ENCODE data around the gene FES. TPM values are rescaled to one million over a fixed set of nuclear protein-coding genes. Genes with fewer than 3 reads are reported as not detected.
A peak's percentile ranks its signal among the peaks of the same experiment; 100 is the strongest.

The FES gene
- total and polyA plus RNA-seq, 10 of the 15 experiments (the other 5 are each of a cell fraction or from before 2014, with no cell fraction given): 0.07 to 23.9 (median 9.9) TPM

DNA sequence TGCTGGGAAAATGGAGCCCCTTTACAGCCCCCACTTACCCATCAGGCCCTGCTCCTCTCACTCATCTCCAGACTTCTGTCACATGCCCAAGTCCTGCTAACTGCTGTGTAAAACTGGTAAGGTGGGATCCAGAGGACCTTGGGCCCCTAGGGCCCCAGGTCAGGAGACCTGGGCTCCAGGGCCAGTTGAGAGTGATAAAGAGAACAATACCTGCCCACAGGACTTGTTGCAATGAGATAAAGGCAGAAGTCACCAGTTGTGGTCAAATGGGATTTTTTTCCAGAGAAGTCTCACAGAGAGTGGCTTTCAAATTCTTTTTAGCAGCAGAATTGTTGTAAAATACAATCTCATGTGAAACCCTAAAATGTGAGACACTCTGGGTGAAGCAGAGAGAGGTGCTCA is 15.2 kb upstream of the FES start:
- ATAC-seq (no peak), FAIRE-seq (peak; percentile 44), DNase-seq (ENCODE audit: low read depth, low spot score) (no peak)
- no peak overlapping the region for H3K4me3 ChIP-seq
- POLR2A ChIA-PET: interaction anchor here (0.5 to 1.9 kb wide), 4 partner anchors 30 to 152 kb away, joined by 3 to 4 read pairs (median 3); partner anchors contain the start of genes BLM and MAN2A2
- H3K27ac ChIP-seq (ENCODE audit: control insufficient read depth, insufficient read depth): no peak overlapping the region
- no TSS peak for BruUV-seq (replicated peaks)
- intact Hi-C loops (cut with micrococcal nuclease; ENCODE audit: unreplicated experiment): no loop called here
- no peaks in the 10 kb centered on the region for H3K9me3 ChIP-seq (replicated peaks; ENCODE audit: control insufficient read depth, insufficient read depth, low read length)
- SMC1A ChIA-PET (ENCODE audit: uncharacterized antibody, unreplicated experiment): interaction anchor here (1.4 kb wide), 1 partner anchor 14 kb away, joined by 3 read pairs; no protein-coding TSS in a partner anchor
- H3K27me3 ChIP-seq (replicated peaks in 1 of 2; ENCODE audit: control insufficient read depth in 2 of 2, insufficient read depth in 2 of 2, low read length in 1 of 2): no peaks in the 10 kb centered on the region
- CTCF ChIA-PET: interaction anchor here (2.7 kb wide), 1 partner anchor 17 kb away, joined by 9 read pairs; no protein-coding TSS in a partner anchor
- peaks cover 28% of the 10 kb centered on the region for H3K4me1 ChIP-seq (ENCODE audit: control insufficient read depth, insufficient read depth, low read length)
- in situ Hi-C loops (cut with MboI): no loop called here
- peaks cover 4% of the 10 kb centered on the region; the same call in 1 of the 2 replicates for H4K20me1 ChIP-seq (ENCODE audit: control insufficient read depth, insufficient read depth)
- peaks cover 29% of the 10 kb centered on the region for H3K79me2 ChIP-seq (ENCODE audit: control insufficient read depth, insufficient read depth, low read length)
- no peak overlapping the region for H2AFZ ChIP-seq (ENCODE audit: control insufficient read depth, low read depth, low read length)
- H3K9ac ChIP-seq (ENCODE audit: control insufficient read depth, insufficient read depth, low read length): peak overlapping the region; percentile 27; the same call in 1 of the 2 replicates
- no peaks in the 10 kb centered on the region for H3K36me3 ChIP-seq (ENCODE audit: control insufficient read depth in 2 of 2, insufficient read depth in 2 of 2, low read length in 1 of 2)
- RAD21 ChIA-PET (ENCODE audit: unreplicated experiment): interaction anchor here (0.6 kb wide), 1 partner anchor 14 kb away, joined by 3 read pairs; no protein-coding TSS in a partner anchor
- peak overlapping the region; percentile 86 for H3K4me2 ChIP-seq (ENCODE audit: control insufficient read depth, insufficient read depth)
- TF ChIP-seq POU2F2 (IDR thresholded peaks at IDR 0.05; ENCODE audit: borderline replicate concordance, low read depth, low read length): no peak
- TF ChIP-seq CREB1 (IDR thresholded peaks at IDR 0.05; ENCODE audit: low read depth): 0 out of 2 replicates have a peak, but pooled peaks have one; percentile 12
- peak; percentile 38; the same call in 1 of the 2 replicates for TF ChIP-seq RUNX3 (IDR thresholded peaks at IDR 0.05; ENCODE audit: low read length)
- TF ChIP-seq, protein P1, sequence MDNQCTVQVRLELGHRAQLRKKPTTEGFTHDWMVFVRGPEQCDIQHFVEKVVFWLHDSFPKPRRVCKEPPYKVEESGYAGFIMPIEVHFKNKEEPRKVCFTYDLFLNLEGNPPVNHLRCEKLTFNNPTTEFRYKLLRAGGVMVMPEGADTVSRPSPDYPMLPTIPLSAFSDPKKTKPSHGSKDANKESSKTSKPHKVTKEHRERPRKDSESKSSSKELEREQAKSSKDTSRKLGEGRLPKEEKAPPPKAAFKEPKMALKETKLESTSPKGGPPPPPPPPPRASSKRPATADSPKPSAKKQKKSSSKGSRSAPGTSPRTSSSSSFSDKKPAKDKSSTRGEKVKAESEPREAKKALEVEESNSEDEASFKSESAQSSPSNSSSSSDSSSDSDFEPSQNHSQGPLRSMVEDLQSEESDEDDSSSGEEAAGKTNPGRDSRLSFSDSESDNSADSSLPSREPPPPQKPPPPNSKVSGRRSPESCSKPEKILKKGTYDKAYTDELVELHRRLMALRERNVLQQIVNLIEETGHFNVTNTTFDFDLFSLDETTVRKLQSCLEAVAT (IDR thresholded peaks at IDR 0.05): no peak
- TF ChIP-seq, protein P2, sequence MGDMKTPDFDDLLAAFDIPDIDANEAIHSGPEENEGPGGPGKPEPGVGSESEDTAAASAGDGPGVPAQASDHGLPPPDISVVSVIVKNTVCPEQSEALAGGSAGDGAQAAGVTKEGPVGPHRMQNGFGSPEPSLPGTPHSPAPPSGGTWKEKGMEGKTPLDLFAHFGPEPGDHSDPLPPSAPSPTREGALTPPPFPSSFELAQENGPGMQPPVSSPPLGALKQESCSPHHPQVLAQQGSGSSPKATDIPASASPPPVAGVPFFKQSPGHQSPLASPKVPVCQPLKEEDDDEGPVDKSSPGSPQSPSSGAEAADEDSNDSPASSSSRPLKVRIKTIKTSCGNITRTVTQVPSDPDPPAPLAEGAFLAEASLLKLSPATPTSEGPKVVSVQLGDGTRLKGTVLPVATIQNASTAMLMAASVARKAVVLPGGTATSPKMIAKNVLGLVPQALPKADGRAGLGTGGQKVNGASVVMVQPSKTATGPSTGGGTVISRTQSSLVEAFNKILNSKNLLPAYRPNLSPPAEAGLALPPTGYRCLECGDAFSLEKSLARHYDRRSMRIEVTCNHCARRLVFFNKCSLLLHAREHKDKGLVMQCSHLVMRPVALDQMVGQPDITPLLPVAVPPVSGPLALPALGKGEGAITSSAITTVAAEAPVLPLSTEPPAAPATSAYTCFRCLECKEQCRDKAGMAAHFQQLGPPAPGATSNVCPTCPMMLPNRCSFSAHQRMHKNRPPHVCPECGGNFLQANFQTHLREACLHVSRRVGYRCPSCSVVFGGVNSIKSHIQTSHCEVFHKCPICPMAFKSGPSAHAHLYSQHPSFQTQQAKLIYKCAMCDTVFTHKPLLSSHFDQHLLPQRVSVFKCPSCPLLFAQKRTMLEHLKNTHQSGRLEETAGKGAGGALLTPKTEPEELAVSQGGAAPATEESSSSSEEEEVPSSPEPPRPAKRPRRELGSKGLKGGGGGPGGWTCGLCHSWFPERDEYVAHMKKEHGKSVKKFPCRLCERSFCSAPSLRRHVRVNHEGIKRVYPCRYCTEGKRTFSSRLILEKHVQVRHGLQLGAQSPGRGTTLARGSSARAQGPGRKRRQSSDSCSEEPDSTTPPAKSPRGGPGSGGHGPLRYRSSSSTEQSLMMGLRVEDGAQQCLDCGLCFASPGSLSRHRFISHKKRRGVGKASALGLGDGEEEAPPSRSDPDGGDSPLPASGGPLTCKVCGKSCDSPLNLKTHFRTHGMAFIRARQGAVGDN (IDR thresholded peaks at IDR 0.05): peak; percentile 48; the same call in 1 of the 2 replicates
- TF ChIP-seq, protein P3, sequence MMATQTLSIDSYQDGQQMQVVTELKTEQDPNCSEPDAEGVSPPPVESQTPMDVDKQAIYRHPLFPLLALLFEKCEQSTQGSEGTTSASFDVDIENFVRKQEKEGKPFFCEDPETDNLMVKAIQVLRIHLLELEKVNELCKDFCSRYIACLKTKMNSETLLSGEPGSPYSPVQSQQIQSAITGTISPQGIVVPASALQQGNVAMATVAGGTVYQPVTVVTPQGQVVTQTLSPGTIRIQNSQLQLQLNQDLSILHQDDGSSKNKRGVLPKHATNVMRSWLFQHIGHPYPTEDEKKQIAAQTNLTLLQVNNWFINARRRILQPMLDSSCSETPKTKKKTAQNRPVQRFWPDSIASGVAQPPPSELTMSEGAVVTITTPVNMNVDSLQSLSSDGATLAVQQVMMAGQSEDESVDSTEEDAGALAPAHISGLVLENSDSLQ (IDR thresholded peaks at IDR 0.05): no peak
- TF ChIP-seq TARDBP (IDR thresholded peaks at IDR 0.05; ENCODE audit: borderline replicate concordance): no peak
- no peak for TF ChIP-seq STAT1 (conservative IDR thresholded peaks at IDR 0.05)
- TF ChIP-seq ZNF274 (IDR thresholded peaks at IDR 0.05; ENCODE audit: insufficient read depth, insufficient read length): no peak
- TF ChIP-seq BHLHE40 (IDR thresholded peaks at IDR 0.05; ENCODE audit: borderline replicate concordance in 1 of 2, low read depth in 2 of 2, low read length in 1 of 2): peak; percentile 10 to 23; a peak in 1 of 4 replicates
- TF ChIP-seq, protein P4, sequence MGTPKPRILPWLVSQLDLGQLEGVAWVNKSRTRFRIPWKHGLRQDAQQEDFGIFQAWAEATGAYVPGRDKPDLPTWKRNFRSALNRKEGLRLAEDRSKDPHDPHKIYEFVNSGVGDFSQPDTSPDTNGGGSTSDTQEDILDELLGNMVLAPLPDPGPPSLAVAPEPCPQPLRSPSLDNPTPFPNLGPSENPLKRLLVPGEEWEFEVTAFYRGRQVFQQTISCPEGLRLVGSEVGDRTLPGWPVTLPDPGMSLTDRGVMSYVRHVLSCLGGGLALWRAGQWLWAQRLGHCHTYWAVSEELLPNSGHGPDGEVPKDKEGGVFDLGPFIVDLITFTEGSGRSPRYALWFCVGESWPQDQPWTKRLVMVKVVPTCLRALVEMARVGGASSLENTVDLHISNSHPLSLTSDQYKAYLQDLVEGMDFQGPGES (IDR thresholded peaks at IDR 0.05): no peak
- TF ChIP-seq CREM (IDR thresholded peaks at IDR 0.05; ENCODE audit: low read depth): no peak
- no peak for TF ChIP-seq SMAD1 (IDR thresholded peaks at IDR 0.05; ENCODE audit: low read depth, partially characterized antibody)
- no peak for TF ChIP-seq ASH2L (IDR thresholded peaks at IDR 0.05; ENCODE audit: borderline replicate concordance, low read depth)
- no peak for TF ChIP-seq SIX5 (IDR thresholded peaks at IDR 0.05; ENCODE audit: low read depth, low read length, severe bottlenecking)
- no peak for TF ChIP-seq SUPT20H (IDR thresholded peaks at IDR 0.05; ENCODE audit: borderline replicate concordance, control insufficient read depth, low read depth, low read length)
- no peak for TF ChIP-seq NR2F1 (conservative IDR thresholded peaks at IDR 0.05)

Data from GM12878 (cell line).